HTR-8/SVneo (cell line): ENCODE measurements around the gene TXNRD3.
A peak's percentile ranks its signal among the peaks of the same experiment; 100 is the strongest.
"Not testable (repeated sequence)": the region's sequence is repeated elsewhere in the genome, so short reads cannot be mapped to it uniquely, and the experiment has no call there.

Source experiments
- DNase-seq: peaks from one replicate; pipeline ENCODE4 v3.0.0; 2011; ENCODE audit warnings: low spot score, mixed read lengths; ENCODE audit not compliant: insufficient read length
- FAIRE-seq: peaks from 2 replicates; lab custom pipeline; 2011; peaks lifted over from hg19 to GRCh38; lab: Jason Lieb, UNC

Gene TXNRD3

DNA sequence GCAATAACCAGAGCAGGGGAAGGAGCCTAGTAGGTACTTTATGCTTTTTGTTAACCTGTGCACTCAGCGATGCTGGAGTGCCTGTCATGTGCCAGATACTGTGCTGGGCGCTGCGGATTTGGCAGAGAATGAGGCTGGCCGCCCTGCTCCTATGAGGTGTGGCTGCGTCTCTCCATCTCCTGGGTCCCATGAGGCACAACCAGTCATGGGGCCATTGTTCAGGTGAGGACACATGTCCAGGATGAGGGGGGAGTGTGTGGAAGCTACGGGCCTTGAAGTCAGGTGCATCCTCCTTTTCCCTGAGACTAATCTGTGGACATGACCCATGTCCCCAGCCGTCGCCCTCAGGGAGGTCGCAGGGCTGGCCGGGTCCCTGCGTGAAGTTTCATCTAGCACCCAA lies 963 bp upstream of the TXNRD3 start:
- DNase-seq (no peak), FAIRE-seq (no peak)

DNA sequence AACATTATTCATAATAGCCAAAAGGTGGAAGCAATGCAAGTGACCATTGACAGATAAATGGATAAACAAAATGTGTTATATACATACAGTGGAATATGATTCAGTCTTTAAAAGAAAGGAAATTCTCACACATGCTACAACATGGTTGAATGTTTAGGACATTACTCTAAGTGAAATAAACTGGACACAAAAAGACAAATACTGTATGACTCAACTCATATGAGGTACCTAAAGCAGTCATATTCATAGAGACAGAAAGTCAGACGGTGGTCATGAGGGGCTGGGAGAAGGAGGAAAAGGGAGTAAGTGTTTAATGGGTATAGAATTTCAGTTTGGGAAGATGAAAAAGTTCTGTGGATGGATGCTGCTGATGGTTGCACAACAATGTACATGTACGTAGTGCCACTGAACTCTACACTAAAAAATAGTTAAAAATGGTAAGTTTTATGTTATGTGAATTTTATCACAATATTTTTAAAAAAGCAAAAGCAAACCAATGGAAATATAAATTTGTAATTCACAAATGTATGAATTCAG lies 5.3 kb downstream of the TXNRD3 start:
- FAIRE-seq (no peak), DNase-seq (no peak)

DNA sequence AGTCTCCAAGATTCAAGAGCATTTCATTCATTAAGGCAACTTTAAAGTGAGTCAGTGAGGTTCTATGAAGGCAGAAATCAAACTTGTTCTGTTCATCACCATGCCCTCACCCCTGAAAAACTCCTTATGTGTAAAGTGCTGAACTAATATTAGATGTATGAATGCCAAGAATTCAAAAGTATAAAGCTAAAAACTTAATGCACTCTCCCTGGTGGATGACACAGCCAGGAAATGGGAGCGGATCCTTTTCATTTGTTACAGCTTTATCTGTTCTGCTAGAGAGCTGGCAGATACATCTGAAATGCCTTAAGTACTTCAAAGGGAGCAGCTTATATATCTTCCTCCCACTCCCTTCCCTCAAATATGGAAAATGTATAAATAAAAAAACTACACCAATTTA lies 8.2 kb downstream of the TXNRD3 start:
- DNase-seq (no peak), FAIRE-seq (no peak)

DNA sequence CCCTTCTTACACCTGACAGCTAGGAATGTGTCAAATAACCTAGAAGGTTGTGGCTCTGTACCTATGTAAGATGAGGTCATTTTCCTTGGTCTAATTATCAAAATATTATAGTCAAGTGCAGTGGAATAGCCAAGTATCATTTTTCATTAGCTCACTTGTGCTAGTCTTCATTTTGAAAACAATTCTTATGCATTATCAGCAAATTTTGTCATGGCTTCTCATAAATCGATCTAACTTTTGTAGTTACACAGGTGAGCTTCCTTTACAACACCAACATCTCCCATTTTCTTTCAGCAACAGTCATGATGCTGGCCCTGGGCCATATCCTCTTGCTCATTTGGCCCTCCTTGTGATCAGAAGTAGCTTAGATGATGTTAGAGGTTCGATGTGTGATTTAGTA lies 10.3 kb downstream of the TXNRD3 start:
- no peak for DNase-seq
- peak; percentile 33 for FAIRE-seq

DNA sequence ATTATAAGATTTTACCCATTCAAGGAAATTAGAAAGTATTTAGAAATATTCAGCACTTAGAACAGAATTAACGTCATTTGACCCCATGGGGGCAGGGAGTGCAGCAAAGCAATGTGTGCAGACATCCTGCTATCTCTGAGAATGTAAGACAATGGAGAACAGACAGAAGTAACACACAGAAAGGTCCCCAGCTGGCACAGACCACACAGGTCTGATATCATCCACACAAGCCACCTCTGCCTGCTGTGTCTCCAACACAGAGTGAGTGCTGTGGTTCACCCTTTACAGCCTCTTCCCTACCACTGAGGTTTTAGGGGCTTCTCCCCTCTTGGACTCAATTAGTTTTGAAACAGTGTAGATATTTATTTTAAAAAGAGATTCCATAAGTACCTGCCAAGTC lies 16.1 kb downstream of the TXNRD3 start:
- FAIRE-seq (no peak), DNase-seq (no peak)

DNA sequence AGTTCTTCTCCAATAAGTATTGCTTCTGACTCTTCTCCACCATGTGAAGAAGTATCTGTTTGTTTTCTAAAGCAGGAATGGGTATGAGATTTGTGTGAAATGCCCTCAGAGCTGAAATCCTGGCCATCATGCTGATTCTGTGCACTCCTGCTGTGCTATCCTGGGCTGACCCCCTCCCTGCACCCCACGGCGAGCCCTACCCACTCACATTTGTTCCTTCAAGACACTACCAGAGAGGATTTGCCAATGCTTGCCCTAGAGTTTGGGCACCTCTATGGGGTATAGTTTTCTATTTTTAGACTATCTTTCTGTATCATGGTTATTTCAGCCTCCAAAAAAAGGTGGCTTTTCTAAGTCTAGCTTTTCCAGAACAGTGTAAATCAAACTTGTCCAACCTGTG lies 18.5 kb downstream of the TXNRD3 start:
- FAIRE-seq (no peak), DNase-seq (no peak)

DNA sequence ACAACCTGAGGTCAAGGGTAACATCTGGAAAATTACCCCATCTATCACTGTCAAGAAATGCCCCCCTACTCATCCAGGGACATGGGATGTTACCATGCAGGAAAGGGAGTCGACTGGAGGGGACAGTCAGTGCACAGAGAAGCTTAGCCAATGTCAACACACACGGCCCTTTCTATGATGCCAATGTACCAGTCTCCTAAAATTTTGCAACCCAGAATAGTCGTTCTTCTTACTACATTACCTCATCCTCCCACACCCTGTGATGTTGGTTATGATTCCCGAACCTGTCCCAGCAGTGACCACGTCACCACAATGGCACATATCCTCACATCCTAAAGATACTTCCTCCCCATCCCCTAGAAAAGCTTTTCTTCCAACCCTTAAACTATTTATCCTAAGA lies 20.1 kb downstream of the TXNRD3 start:
- DNase-seq (no peak), FAIRE-seq (peak; percentile 16)

DNA sequence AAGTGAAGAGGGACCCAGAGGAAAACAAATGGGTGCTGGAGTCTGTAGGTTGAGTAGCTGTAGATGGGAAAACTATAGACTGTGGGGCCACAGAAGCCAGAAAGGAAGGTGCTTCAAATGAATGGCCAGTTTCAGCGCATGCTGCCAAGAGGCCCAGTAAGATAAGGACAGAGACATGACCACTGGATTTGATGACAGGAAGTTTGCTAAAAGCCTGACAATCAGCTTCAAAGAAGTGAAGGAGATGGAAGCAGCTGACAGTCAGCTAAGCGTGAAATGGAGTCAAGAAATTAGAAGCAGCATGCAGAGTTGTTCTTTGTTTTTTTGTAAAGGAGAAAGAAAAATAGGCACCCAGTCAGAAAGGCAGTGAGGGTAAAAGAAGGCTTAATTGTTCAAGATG lies 24.9 kb downstream of the TXNRD3 start:
- FAIRE-seq (no peak), DNase-seq (no peak)

DNA sequence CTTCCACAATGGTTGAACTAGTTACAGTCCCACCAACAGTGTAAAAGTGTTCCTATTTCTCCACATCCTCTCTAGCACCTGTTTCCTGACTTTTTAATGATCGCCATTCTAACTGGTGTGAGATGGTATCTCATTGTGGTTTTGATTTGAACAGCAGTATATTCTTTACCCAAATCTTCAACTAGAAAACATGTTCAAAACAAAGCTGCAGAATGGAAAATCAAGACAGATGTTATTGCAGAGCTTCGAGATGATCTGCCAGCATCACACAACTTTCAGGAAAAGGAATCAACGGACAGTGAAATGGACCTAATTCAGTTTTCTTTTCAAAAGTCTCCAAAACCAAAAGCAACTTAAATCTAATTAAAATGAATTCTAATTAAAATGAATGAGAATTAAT lies 29.2 kb downstream of the TXNRD3 start:
- not testable (repeated sequence) for FAIRE-seq, DNase-seq

DNA sequence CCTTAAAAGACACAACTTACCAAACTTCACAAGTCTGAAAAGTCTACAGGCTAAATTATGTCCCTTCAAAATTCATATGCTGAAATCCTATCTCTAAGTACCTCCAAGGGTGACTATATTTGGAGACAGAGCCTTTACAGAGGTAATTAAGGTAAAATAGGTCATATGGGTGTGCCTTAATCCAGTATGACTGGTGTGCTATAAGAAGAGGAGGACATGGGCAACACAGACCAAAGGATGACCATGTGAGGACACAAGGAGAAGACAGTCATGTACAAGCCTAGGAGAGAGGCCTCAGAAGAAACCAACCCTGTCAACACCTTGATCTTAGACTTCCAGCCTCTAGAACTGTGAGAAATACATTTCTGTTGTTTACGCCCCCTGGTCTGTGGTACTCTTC lies 32.2 kb downstream of the TXNRD3 start:
- FAIRE-seq, result no peak
- no peak for DNase-seq

DNA sequence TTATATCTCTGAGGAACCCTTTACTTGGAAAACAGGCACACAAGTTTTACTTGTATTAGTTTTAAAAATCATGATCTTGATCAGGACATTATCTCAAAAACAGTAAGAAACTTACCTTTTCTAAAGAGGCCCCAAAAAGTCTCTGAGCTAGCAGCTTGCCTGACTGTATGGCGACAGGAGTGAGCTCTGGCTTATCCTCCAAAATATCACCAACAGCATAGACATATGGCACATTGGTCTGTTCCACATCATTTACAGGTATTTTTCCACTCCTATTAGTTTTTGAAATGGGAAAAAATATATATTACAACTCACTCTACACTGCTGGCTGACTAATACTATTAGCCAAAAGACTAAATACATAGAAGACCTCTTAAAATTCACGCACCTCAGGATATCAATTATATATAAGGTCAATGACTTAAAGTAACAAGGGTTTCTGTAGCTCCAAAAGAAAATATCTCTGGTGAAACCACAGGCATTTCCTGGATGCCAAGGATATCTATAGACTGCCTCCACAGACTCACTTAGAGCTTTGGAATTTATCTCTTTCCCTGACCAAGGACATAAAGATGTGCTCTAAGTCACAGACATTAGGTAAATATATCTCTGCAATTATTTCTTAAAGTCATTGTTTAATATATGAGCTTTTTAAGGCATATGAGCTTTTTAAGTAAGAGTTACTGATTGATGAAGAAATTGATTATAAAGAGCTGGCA lies 33.1 kb downstream of the TXNRD3 start:
- FAIRE-seq (no peak), DNase-seq (peak; percentile 60)

DNA sequence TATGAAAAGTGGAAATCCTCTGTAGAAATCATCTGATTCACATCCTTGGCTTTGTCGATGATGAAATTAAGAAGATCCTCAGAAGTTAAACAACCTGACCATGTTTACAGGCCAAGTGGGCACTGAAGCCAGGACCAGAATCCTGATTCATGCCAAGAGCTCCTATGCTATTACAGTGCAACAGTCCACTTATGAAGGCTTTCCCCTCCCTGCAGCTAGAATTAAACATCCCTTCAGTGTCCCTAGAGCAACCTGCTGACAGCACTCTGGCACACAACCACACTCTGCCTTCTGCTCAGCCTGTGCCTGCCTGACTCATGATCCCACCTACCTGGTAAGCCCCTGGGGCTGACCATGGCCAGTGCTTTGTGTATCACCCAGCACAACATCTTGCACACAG lies 33.8 kb downstream of the TXNRD3 start:
- FAIRE-seq (peak; percentile 58), DNase-seq (peak; percentile 20)

DNA sequence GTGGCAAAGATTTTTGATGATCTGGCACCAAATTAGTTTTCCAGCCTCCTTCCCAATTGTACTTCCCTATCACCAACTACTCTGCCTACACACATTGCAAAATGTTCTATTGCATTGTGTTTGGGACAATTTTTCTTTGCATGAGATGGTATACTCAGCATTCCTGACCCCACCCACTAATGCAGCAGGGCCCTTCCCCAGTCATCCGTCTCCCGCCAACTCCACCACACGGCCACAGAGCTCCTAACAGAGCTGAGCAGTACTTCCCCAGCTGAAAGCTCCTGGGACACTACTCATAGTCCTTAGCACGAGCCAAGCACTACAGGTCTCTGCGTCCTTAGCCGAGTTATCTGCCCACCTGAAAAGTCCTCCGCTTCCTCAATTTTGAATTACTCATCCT lies 34.2 kb downstream of the TXNRD3 start:
- no peak for FAIRE-seq
- DNase-seq, result no peak

DNA sequence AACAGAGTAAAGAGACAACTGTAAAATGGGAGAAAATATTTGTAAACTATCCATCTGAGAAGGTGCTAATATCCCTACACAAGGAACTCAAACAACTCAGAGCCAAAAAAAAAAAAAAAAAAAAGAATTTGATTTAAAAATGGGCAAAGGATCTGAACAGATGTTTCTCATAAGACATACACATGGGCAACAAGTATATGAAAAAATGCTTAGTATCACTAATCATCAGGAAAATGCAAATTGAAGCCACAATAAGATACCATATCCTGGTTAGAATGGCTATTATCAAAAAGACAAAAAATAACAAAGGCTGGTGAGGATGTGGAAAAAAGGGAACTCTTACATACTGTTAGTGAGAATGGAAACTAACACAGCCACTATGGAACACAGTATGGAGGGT lies 36.2 kb downstream of the TXNRD3 start:
- FAIRE-seq (no peak), DNase-seq (no peak)

DNA sequence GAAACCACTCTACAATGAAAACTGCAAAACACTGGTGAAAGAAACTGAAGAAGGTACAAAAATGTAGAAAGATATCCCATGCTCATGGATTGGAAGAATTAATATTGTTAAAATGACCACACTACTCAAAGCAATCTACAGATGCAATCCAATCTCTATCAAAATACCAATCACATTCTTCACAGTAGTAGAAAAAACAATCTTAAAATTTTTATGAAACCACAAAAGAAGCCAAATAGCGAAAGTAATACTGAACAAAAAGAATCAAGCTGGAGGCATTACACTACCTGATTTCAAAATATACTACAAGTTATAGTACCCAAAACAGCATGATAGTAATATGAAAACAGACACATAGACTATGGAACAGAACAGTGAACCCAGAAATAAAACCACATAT lies 36.9 kb downstream of the TXNRD3 start:
- no peak for FAIRE-seq
- DNase-seq, result no peak

DNA sequence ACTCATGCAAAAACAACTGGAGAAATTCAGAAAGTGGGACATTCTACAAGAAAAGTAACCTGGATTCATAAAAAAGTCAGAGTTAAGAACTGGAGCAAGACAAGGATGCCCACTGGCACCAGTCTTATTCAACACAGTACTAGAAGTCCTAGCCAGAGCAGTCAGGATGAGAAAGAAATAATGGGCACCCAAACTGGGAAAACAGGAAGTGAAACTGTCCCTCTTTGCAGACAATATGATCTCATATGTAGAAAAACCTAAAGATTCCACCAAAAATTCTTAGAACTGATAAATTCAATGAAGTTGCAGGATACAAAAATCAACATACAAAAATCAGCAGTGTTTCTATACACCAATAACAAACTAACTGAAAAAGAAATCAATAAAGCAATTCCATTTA lies 37.4 kb downstream of the TXNRD3 start:
- no peak for DNase-seq

DNA sequence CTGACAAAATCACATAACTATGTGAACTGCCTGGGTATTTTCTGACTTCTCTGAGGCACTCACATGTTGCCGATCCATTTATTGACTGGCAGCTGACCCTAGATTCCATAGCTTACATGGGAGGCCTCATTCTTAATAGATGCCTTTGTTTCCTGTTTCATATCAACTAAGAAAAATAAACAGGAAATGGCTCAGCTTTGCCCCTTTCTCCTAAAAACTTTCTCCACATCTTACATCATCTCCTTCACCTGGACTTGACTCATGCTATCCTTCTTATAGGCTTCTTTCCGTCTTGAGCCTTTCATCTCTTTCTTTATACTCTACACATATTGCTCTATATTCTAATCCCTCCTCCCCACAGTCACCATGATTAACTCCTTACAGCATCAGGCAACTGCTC lies 38.0 kb downstream of the TXNRD3 start:
- no peak for FAIRE-seq

More for the DNA sequence above, 37.4 kb downstream of the TXNRD3 start:
- no peak for FAIRE-seq

DNA sequence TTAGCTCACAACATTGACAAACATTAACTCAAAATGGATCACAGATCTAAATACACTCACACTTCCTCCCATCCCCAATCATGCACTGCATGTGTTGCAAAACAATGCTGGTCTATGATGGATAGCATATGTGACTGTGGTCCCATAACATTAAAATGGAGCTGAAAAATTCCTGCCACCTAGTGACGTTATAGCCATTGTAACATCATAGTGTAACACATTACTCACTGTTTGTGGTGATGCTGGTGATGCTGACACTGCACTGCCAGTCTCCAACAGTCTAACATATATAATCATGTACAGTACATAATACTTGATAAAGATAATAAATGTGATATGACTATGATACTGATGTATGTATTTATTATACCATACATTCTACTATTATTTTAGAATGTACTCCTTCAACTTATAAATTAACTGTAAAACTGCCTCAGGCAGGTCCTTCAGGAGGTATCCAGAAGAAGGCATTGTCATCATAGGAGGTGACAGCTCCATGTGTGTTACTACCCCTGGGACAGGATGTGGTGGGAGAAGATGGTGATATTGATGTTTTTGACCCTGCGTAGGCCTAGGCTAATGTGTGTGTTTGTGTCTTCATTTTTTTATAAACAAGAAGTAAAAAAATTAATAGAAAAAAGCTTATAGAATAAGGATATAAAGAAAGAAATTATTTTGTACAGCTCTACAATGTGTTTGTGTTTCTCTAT lies 41.3 kb downstream of the TXNRD3 start:
- DNase-seq (no peak), FAIRE-seq (peak; percentile 48)

More for the DNA sequence above, 38.0 kb downstream of the TXNRD3 start:
- DNase-seq, result no peak

DNA sequence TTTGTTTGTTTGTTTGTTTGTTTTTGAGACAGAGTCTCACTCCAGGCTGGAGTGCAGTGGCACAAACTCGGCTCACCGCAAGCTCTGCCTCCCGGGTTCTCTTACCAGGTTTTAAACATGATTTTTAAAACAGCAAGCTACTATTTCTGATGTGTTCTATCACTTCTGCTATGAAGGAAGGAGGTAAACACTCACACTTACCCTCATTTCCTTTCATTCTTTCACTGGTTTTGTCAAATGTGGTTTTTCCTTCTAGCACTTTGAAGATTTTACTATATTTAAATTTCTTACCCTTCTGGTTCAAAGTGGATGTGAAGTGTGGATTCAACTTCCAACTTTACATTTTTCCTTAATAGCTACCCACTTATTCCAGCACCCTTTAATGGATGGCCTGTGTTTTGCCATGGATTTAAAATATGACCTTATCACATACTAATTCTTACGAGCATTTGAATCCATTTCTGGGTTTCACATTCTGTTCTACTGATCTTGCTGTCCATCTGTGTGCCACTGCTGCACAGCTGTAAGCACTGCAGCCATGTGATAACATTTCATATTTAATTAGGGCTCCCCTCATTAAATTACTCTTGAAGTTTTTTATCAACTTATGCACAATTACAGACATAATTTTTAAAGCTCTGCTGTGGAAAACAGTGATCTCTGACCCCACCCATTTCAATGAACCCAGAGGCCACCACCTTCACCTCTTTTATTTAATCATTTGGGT lies 42.3 kb downstream of the TXNRD3 start:
- DNase-seq, result no peak
- FAIRE-seq, result no peak

DNA sequence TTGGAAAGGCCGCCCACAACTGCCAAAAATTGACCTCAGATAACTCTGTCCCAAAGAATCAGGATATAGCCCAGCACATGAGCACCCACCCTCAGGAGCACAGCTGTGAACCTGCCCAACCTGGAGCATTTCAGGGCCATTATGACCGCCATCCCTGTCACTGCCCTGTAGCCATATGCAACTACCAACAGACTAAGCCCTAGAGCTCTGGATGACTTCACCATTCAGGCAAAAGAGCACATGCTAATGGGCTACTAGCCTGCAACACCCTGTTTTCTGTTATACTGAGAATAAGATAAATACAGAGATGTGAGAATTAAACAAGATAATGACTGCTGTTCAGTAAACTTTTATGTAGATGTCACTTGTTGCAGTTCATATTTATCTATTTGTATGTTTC lies 45.0 kb downstream of the TXNRD3 start:
- FAIRE-seq, result no peak
- no peak for DNase-seq
